DND-41 (cell line): ENCODE data around the gene VCL.

Source experiments
- ATAC-seq: fragments of 200-7000 bp; cut with Tn5 transposase; 3 replicates; pipeline ENCODE4 v1.9.1; 2021; ENCODE audit warnings: low read depth; ENCODE audit not compliant: insufficient read depth
- DNase-seq: peaks from one replicate; pipeline ENCODE4 v3.0.0-alpha.2; 2020
- H2AFZ ChIP-seq: 2 replicates; pipeline ENCODE4 v1.6.0; 2012; ENCODE audit warnings: low read depth, low read length
- H3K27ac ChIP-seq: 2 replicates; pipeline ENCODE4 v1.5.1; 2012; ENCODE audit warnings: low read length, inconsistent platforms
- H3K27me3 ChIP-seq: fragments of 200-600 bp; sonication (generic); 2 replicates; pipeline ENCODE4 v1.6.0; 2012; ENCODE audit warnings: low read length, mild to moderate bottlenecking, inconsistent platforms; ENCODE audit not compliant: insufficient read depth, poor library complexity
- H3K36me3 ChIP-seq: 2 replicates; pipeline ENCODE4 v1.5.1; 2012; ENCODE audit warnings: low read length, inconsistent platforms; ENCODE audit not compliant: insufficient read depth
- H3K4me1 ChIP-seq: 2 replicates; pipeline ENCODE4 v1.5.1; 2012; ENCODE audit warnings: mild to moderate bottlenecking, low read length; ENCODE audit not compliant: insufficient read depth
- H3K4me2 ChIP-seq: 2 replicates; pipeline ENCODE4 v1.6.0; 2012; ENCODE audit warnings: mild to moderate bottlenecking, moderate library complexity, low read length, inconsistent platforms; ENCODE audit not compliant: insufficient read depth
- H3K4me3 ChIP-seq, 2 experiments: fragments of 200-600 bp in 1 of 2; shearing (Covaris generic) in 1 of 2; 2 replicates each; pipeline ENCODE4 v1.5.1; 2012 to 2016; ENCODE audit warnings: inconsistent platforms in 2 of 2, low read length in 2 of 2, mild to moderate bottlenecking in 2 of 2, low read depth in 1 of 2, moderate library complexity in 1 of 2
- H3K79me2 ChIP-seq: 2 replicates; pipeline ENCODE4 v1.6.0; 2012; ENCODE audit warnings: low read length, inconsistent platforms; ENCODE audit not compliant: insufficient read depth
- H3K9ac ChIP-seq: 2 replicates; pipeline ENCODE4 v1.6.0; 2012; ENCODE audit warnings: low read depth, mild to moderate bottlenecking, inconsistent platforms, low read length, moderate library complexity
- H3K9me3 ChIP-seq: 2 replicates; pipeline ENCODE4 v1.5.1; 2012; ENCODE audit warnings: low read length, moderate library complexity, mild to moderate bottlenecking, inconsistent platforms; ENCODE audit not compliant: insufficient read depth, severe bottlenecking
- H4K20me1 ChIP-seq: 2 replicates; pipeline ENCODE4 v1.6.0; 2012; ENCODE audit warnings: low read length; ENCODE audit not compliant: insufficient read depth
- EZH2 ChIP-seq: IDR thresholded peaks from 3 replicates; pipeline ENCODE4 v1.6.1; 2012; ENCODE audit warnings: borderline replicate concordance, low read depth, mild to moderate bottlenecking, moderate library complexity, low read length, inconsistent platforms; ENCODE audit not compliant: severe bottlenecking
- TF ChIP-seq, protein P1 (sequence below): IDR thresholded peaks from 2 replicates; pipeline ENCODE4 v1.5.1; 2012; ENCODE audit warnings: borderline replicate concordance, low read length, moderate library complexity, mild to moderate bottlenecking; ENCODE audit not compliant: poor library complexity, severe bottlenecking; ENCODE audit errors: extremely low read depth

VCL gene

DNA sequence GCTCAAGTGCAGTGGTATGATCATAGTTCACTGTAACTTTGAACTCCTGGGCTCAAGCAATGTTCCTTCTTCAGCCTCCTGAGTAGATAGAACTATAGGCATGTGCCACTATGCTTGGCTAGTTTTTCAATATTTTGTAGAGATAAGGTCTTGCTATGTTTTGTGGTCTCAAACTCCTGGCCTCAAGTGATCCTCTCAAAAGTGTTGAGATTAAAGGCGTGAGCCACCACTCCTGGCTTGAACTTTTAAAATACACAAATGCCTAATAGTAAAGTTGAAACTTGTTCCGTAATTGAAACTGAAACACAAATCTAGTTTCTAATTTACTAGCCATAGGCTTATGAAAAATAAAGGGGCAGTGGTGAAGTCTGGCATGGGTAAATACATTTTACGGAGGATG lies 87.0 kb downstream of the VCL start:
- H3K4me2 ChIP-seq, result no peak overlapping the region
- no peak overlapping the region for H3K4me3 ChIP-seq

DNA sequence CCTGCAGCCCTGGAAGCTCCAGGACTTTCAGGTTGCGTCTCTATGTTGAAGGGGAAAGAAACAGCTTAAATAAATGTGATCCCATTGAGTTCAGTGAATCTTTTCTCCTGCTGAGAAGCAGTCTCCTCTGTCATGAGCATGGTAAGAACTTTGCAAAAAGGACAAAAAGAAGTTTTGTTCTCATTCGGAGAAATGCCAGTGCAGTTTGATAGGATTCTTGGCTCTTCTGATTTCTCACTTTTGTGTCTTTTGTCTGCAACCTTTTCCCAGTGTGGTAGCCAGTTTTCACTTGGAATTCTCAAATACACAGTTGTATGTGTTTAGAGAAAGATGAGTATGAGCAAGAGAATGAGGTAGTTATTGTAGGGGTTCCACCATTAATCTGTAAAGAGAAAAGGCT lies 88.4 kb downstream of the VCL start:
- ATAC-seq, result no peak
- Histone ChIP-seq H4K20me1 (no peaks in the 10 kb centered on the region), H3K9ac (no peak overlapping the region), H3K27me3 (no peaks in the 10 kb centered on the region), H3K9me3 (no peaks in the 10 kb centered on the region), H3K79me2 (no peaks in the 10 kb centered on the region), H3K36me3 (no peaks in the 10 kb centered on the region), H3K4me1 (no peaks in the 10 kb centered on the region), H3K4me3 (no peak overlapping the region), H3K4me2 (no peak overlapping the region), H2AFZ (no peak overlapping the region), H3K27ac (no peak overlapping the region)
- no peak for TF ChIP-seq EZH2
- TF ChIP-seq, protein P1, sequence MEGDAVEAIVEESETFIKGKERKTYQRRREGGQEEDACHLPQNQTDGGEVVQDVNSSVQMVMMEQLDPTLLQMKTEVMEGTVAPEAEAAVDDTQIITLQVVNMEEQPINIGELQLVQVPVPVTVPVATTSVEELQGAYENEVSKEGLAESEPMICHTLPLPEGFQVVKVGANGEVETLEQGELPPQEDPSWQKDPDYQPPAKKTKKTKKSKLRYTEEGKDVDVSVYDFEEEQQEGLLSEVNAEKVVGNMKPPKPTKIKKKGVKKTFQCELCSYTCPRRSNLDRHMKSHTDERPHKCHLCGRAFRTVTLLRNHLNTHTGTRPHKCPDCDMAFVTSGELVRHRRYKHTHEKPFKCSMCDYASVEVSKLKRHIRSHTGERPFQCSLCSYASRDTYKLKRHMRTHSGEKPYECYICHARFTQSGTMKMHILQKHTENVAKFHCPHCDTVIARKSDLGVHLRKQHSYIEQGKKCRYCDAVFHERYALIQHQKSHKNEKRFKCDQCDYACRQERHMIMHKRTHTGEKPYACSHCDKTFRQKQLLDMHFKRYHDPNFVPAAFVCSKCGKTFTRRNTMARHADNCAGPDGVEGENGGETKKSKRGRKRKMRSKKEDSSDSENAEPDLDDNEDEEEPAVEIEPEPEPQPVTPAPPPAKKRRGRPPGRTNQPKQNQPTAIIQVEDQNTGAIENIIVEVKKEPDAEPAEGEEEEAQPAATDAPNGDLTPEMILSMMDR, result no peak
- DNase-seq, result no peak

More for the DNA sequence above, 87.0 kb downstream of the VCL start:
- ATAC-seq (no peak), DNase-seq (no peak)
- Histone ChIP-seq H3K9ac (no peak overlapping the region), H3K9me3 (no peaks in the 10 kb centered on the region), H3K36me3 (no peaks in the 10 kb centered on the region), H3K27ac (no peak overlapping the region), H3K79me2 (no peaks in the 10 kb centered on the region), H4K20me1 (no peaks in the 10 kb centered on the region), H3K4me1 (no peaks in the 10 kb centered on the region), H2AFZ (no peak overlapping the region), H3K27me3 (no peaks in the 10 kb centered on the region)
- no peak for TF ChIP-seq EZH2
- TF ChIP-seq, protein P1, result no peak

DNA sequence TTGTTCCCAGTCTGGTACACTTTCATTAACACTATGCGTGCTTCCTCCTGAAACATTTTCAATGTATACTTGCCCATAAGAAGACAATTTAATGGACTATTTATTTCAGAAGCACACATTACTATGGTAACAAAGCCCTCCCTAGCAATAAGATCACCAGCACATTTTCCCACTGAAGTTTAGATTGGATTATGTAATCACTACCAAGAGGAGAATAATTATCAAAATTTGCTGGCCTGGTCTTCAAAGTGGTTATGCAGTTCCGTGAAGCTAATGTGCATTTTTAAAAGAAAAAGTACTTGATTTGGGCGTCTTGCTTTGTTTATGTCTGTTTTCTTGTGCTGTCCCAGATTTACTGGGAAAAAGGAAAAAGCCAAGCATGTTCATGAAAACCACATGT lies 90.8 kb downstream of the VCL start:
- no peak for TF ChIP-seq EZH2
- TF ChIP-seq, protein P1, result no peak
- no peaks in the 10 kb centered on the region for H3K27me3 ChIP-seq
- H3K36me3 ChIP-seq, result no peaks in the 10 kb centered on the region

DNA sequence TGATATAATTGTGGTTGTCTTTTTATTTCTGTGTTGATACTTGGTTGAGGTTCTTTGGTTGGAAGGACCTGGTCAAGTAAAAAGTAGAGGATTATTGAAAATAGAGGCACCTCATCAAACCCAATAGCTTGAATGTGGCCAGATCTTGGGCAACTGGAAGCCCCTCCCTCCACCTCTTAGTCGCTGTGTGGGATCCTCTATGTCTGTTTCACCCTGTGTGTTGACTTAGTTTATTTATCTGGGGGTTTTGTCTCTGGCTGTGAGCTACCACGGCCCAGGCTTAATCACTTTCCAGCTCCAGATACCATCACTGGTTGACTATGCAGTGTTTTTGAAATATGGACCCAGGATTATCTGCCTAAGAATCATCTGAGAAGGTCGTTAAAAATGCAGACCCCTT lies 94.5 kb downstream of the VCL start:
- Histone ChIP-seq H3K4me1 (peaks cover 5% of the 10 kb centered on the region), H3K4me3 (no peak overlapping the region), H3K27me3 (no peaks in the 10 kb centered on the region), H3K79me2 (no peaks in the 10 kb centered on the region), H3K9me3 (no peaks in the 10 kb centered on the region), H3K9ac (no peak overlapping the region), H4K20me1 (no peaks in the 10 kb centered on the region), H3K4me2 (no peak overlapping the region), H3K36me3 (no peaks in the 10 kb centered on the region), H3K27ac (no peak overlapping the region), H2AFZ (no peak overlapping the region)
- DNase-seq (no peak), ATAC-seq (no peak)
- TF ChIP-seq EZH2, result no peak
- TF ChIP-seq, protein P1, result no peak

More for the DNA sequence above, 90.8 kb downstream of the VCL start:
- H3K9ac ChIP-seq, result no peak overlapping the region
- H3K27ac ChIP-seq, result no peak overlapping the region
- H3K4me2 ChIP-seq, result no peak overlapping the region
- H2AFZ ChIP-seq, result no peak overlapping the region
- no peak for DNase-seq
- H3K79me2 ChIP-seq, result no peaks in the 10 kb centered on the region
- H3K4me3 ChIP-seq, result no peak overlapping the region
- H4K20me1 ChIP-seq, result no peaks in the 10 kb centered on the region
- no peaks in the 10 kb centered on the region for H3K9me3 ChIP-seq
- ATAC-seq, result no peak
- no peaks in the 10 kb centered on the region for H3K4me1 ChIP-seq
